Measurements from ENCODE around the gene SLC22A1. TPM values are rescaled to one million over a fixed set of nuclear protein-coding genes. Genes with fewer than 3 reads are reported as not detected.

SLC22A1 gene
- total RNA-seq, 1 donor from 2014 or later: 1.5 TPM

- H3K4me3 Mint-ChIP-seq (ENCODE audit: unreplicated experiment): no peak overlapping the region
- no peaks in the 10 kb centered on the region for H3K27me3 Mint-ChIP-seq (ENCODE audit: unreplicated experiment)
- no peak overlapping the region for H3K27ac Mint-ChIP-seq (ENCODE audit: unreplicated experiment)
- no peaks in the 10 kb centered on the region for H3K9me3 Mint-ChIP-seq (ENCODE audit: unreplicated experiment)
- no peak for DNase-seq (ENCODE audit: extremely low spot score, unreplicated experiment)
- H3K4me1 Mint-ChIP-seq (ENCODE audit: unreplicated experiment): no peaks in the 10 kb centered on the region
- peaks cover 58% of the 10 kb centered on the region for H3K36me3 Mint-ChIP-seq (ENCODE audit: unreplicated experiment)
- TF ChIP-seq, protein P1, sequence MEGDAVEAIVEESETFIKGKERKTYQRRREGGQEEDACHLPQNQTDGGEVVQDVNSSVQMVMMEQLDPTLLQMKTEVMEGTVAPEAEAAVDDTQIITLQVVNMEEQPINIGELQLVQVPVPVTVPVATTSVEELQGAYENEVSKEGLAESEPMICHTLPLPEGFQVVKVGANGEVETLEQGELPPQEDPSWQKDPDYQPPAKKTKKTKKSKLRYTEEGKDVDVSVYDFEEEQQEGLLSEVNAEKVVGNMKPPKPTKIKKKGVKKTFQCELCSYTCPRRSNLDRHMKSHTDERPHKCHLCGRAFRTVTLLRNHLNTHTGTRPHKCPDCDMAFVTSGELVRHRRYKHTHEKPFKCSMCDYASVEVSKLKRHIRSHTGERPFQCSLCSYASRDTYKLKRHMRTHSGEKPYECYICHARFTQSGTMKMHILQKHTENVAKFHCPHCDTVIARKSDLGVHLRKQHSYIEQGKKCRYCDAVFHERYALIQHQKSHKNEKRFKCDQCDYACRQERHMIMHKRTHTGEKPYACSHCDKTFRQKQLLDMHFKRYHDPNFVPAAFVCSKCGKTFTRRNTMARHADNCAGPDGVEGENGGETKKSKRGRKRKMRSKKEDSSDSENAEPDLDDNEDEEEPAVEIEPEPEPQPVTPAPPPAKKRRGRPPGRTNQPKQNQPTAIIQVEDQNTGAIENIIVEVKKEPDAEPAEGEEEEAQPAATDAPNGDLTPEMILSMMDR (IDR thresholded peaks at IDR 0.05): no peak
These were observed 27.7 kb upstream of the SLC22A1 start for GRCh38 chr6:160093946-160094345.

DNA sequence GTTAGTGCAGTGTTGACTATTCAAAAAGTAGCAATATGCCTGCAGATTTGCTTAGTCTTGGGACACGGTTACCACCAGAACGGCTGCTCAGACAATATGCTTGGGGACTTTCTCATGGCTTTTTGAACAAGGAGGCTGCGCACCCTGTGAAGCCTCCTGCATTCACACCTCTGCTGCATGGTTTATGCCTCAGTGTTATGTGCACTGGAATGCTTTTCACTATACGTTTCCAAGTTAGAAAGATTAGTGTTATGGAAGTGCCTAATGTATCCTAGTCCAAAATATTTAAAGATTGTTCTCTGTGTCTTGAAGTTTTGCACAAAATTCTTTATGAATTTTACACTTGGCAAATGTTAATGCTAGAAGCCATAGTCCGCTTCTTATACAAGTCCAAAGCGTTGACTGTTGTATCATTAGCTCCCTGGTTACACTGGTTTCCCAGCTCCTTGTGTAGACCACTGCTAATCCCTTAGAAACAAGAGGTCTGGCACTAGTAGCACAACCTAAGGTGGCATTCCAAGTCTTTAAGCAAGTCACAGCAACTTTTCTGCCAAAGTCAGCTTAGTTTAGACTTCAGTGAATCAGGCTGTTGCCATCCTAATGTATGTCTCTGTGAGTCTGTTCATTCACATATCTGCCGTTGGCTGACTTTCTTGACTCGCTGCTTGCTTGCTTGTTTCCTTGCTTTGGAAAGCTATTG lies 26.3 kb upstream of the SLC22A1 start:
- no peak overlapping the region for H3K27ac Mint-ChIP-seq (ENCODE audit: unreplicated experiment)
- H3K27me3 Mint-ChIP-seq (ENCODE audit: unreplicated experiment): no peaks in the 10 kb centered on the region
- no peaks in the 10 kb centered on the region for H3K9me3 Mint-ChIP-seq (ENCODE audit: unreplicated experiment)
- H3K4me3 Mint-ChIP-seq (ENCODE audit: unreplicated experiment): no peak overlapping the region
- H3K4me1 Mint-ChIP-seq (ENCODE audit: unreplicated experiment): peaks cover 1% of the 10 kb centered on the region
- H3K36me3 Mint-ChIP-seq (ENCODE audit: unreplicated experiment): peaks cover 48% of the 10 kb centered on the region
- DNase-seq (ENCODE audit: extremely low spot score, unreplicated experiment): no peak
- TF ChIP-seq, protein P1 (IDR thresholded peaks at IDR 0.05): no peak

DNA sequence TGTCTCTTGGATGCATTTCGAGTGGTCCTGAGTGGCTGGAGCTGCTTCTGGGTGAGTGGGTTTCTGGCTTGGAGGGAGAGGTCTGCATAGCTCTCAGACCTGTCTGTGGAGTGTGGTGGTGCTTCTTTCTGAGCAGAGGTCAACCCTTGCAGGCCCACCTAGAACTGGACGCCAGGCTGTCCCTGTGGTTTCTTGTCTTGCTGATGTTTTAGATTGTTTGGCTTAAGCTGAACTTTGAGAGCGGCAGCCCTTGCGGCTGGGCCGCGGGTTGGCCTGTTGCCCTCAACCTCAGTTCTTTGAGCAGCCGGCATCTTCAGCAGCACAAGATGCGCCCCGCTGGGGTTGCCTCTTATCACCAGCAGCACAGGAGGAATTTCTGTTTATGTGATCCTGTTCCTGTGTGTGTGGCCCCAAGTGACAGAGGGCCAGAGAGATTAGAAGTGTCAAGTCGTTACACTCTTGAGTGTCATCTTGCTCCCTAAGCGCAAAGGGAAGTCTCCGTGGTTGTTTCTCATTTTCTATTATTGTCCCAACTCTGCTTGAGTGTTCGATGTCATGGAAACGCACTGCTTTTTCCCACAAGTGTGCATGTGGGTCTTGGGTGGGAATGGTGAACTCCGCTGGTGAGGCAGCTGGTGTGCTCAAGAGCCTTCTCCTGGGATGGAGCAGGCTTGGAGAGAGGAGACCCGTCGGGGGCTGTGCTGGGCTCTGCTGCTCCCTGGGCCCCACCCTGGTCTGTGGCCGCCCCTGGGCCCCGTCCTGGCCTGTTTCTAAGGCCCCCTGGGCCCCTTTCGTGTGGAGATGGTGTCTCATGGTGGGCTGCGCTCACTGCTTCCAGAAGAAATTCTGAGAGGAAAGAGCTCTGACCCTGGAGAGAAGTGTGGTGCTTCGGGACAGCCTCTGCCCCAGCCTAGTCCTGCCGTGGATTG lies 20.1 kb upstream of the SLC22A1 start:
- no peak overlapping the region for H3K4me3 Mint-ChIP-seq (ENCODE audit: unreplicated experiment)
- TF ChIP-seq, protein P1 (IDR thresholded peaks at IDR 0.05): no peak
- H3K27me3 Mint-ChIP-seq (ENCODE audit: unreplicated experiment): no peaks in the 10 kb centered on the region
- peaks cover 59% of the 10 kb centered on the region for H3K36me3 Mint-ChIP-seq (ENCODE audit: unreplicated experiment)
- H3K4me1 Mint-ChIP-seq (ENCODE audit: unreplicated experiment): peaks cover 1% of the 10 kb centered on the region
- DNase-seq (ENCODE audit: extremely low spot score, unreplicated experiment): no peak
- H3K9me3 Mint-ChIP-seq (ENCODE audit: unreplicated experiment): no peaks in the 10 kb centered on the region
- peak overlapping the region; percentile 46 for H3K27ac Mint-ChIP-seq (ENCODE audit: unreplicated experiment)

DNA sequence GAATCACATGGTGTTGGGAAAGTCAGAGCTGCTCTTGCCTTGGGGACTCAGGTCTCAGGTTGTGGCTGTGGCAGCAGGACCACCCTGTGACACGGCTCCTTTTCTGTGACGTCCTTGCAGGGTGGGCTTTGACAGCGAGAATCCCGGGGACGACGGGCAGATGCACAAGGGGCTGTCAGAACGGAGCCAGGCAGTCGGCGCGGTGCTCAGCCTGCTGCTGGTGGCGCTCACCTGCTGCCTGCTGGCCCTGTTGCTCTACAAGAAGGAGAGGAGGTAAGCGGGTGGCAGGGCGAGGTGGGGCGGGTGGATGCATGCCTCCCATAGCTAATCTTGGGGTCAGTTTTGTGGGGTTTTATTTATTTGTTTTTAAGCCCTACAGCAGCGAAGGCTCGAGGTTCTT lies 19.2 kb upstream of the SLC22A1 start:
- H3K27ac Mint-ChIP-seq (ENCODE audit: unreplicated experiment): no peak overlapping the region
- no peak for DNase-seq (ENCODE audit: extremely low spot score, unreplicated experiment)
- H3K36me3 Mint-ChIP-seq (ENCODE audit: unreplicated experiment): peaks cover 57% of the 10 kb centered on the region
- H3K4me3 Mint-ChIP-seq (ENCODE audit: unreplicated experiment): no peak overlapping the region
- H3K4me1 Mint-ChIP-seq (ENCODE audit: unreplicated experiment): peaks cover 1% of the 10 kb centered on the region
- no peaks in the 10 kb centered on the region for H3K27me3 Mint-ChIP-seq (ENCODE audit: unreplicated experiment)
- TF ChIP-seq, protein P1 (IDR thresholded peaks at IDR 0.05): no peak
- H3K9me3 Mint-ChIP-seq (ENCODE audit: unreplicated experiment): no peaks in the 10 kb centered on the region

All from osteocyte (in vitro differentiated cells).